ENCODE data around the gene NXN. TPM values are rescaled to one million over a fixed set of nuclear protein-coding genes. Genes with fewer than 3 reads are reported as not detected.

NXN gene
- total RNA-seq, 4 donors from 2014 or later = 2.1 to 14.0 (median 8.6) TPM

- Histone ChIP-seq H3K4me3 (no peak overlapping the region), H3K27me3 (no peaks in the 10 kb centered on the region), H3K36me3 (peaks cover 0 to 6% (median 0%) of the 10 kb centered on the region in 3 donors), H3K27ac (no peak overlapping the region), H3K9me3 (no peaks in the 10 kb centered on the region), H3K4me1 (no peaks in the 10 kb centered on the region)
- no peak for DNase-seq
- TF ChIP-seq CTCF (IDR thresholded peaks at IDR 0.05) = no peak
- TF ChIP-seq POLR2A (IDR thresholded peaks at IDR 0.05) = no peak
Observed at GRCh38 chr17:801660-802059, 177.9 kb downstream of the NXN start.

- no peak for TF ChIP-seq CTCF (IDR thresholded peaks at IDR 0.05)
- TF ChIP-seq POLR2A (IDR thresholded peaks at IDR 0.05) = no peak
- H3K27me3 ChIP-seq = no peaks in the 10 kb centered on the region
- H3K9me3 ChIP-seq = no peaks in the 10 kb centered on the region
- H3K36me3 ChIP-seq = peaks cover 0 to 6% (median 0%) of the 10 kb centered on the region in 3 donors
- no peak for DNase-seq
- no peak overlapping the region for H3K4me3 ChIP-seq
- no peak overlapping the region for H3K27ac ChIP-seq
- H3K4me1 ChIP-seq = no peaks in the 10 kb centered on the region
Observed at GRCh38 chr17:800446-801242, 178.9 kb downstream of the NXN start.

- Histone ChIP-seq H3K4me3 (no peak overlapping the region), H3K36me3 (peaks cover 0 to 6% (median 0%) of the 10 kb centered on the region in 3 donors), H3K4me1 (peaks cover 0 to 12% (median 0%) of the 10 kb centered on the region in 4 donors), H3K27me3 (no peaks in the 10 kb centered on the region), H3K27ac (no peak overlapping the region), H3K9me3 (no peaks in the 10 kb centered on the region)
- no peak for TF ChIP-seq CTCF (IDR thresholded peaks at IDR 0.05)
- TF ChIP-seq POLR2A (IDR thresholded peaks at IDR 0.05) = no peak
- no peak for DNase-seq
Observed at GRCh38 chr17:799261-799660, 180.3 kb downstream of the NXN start.

- no peak for TF ChIP-seq POLR2A (IDR thresholded peaks at IDR 0.05)
- no peak for TF ChIP-seq CTCF (IDR thresholded peaks at IDR 0.05)
- Histone ChIP-seq H3K27me3 (no peaks in the 10 kb centered on the region), H3K27ac (no peak overlapping the region)
Observed at GRCh38 chr17:798246-798645, 181.3 kb downstream of the NXN start.

GRCh38 chr17:797236-797840, 182.2 kb downstream of the NXN start:
- Histone ChIP-seq H3K9me3 (no peaks in the 10 kb centered on the region), H3K36me3 (peaks cover 0 to 8% (median 0%) of the 10 kb centered on the region in 3 donors), H3K27ac (no peak overlapping the region), H3K4me1 (peaks cover 0 to 12% (median 0%) of the 10 kb centered on the region in 4 donors), H3K4me3 (no peak overlapping the region), H3K27me3 (no peaks in the 10 kb centered on the region)
- no peak for DNase-seq
- no peak for TF ChIP-seq CTCF (IDR thresholded peaks at IDR 0.05)
- TF ChIP-seq POLR2A (IDR thresholded peaks at IDR 0.05) = no peak

More at GRCh38 chr17:798246-798645, 181.3 kb downstream of the NXN start:
- no peak for DNase-seq
- Histone ChIP-seq H3K4me3 (no peak overlapping the region), H3K4me1 (peaks cover 0 to 12% (median 0%) of the 10 kb centered on the region in 4 donors), H3K36me3 (peaks cover 0 to 6% (median 0%) of the 10 kb centered on the region in 3 donors), H3K9me3 (no peaks in the 10 kb centered on the region)

All from Peyer's patch (tissue), 4 donors.